NCI-H2171 treated with DMSO at 0.1 percent for 48 hours (cell line): ENCODE data around the gene ZBTB25.

Experiments used
- DNase-seq: peaks from one replicate; lab custom pipeline; 2025; lab: John Stamatoyannopoulos, UW

Gene ZBTB25

DNA sequence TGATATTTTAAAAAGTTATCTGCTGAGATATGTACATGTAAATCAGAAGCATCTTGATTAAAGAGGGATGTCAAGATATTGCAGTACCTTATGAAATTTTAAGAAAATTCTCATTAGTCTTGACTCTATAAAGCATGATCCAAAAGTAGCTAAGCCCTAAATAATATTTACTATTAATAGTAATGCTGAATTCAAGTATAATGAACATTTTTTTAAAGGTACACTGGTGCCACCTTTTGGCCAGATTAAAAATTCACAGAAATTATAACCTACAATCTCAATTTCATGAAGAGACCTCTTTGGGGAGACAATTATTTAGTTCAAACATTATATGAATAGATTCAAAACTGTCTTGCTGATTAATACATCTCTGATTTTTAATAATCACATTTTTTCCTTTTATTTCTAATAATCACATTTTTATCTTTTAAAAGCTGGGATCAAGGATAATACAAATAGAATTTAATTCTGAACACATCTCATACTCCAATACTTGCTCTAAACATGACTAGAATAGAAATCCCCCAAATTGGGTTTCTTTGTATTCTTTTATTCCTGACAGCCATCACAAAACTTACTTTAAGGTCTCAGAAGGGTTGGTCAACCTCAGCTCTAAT, 24.9 kb downstream of the ZBTB25 start:
- peak; percentile 48 for DNase-seq

GRCh38 chr14:64476438-64476837, 27.2 kb downstream of the ZBTB25 start:
- no peak for DNase-seq

GRCh38 chr14:64475585-64476273, 27.9 kb downstream of the ZBTB25 start:
- DNase-seq = no peak

- DNase-seq = no peak
Measured at GRCh38 chr14:64474698-64475097, 28.9 kb downstream of the ZBTB25 start.

- no peak for DNase-seq
Measured at GRCh38 chr14:64474041-64474440, 29.6 kb downstream of the ZBTB25 start.

GRCh38 chr14:64468451-64468850, 35.2 kb downstream of the ZBTB25 start:
- no peak for DNase-seq

DNA sequence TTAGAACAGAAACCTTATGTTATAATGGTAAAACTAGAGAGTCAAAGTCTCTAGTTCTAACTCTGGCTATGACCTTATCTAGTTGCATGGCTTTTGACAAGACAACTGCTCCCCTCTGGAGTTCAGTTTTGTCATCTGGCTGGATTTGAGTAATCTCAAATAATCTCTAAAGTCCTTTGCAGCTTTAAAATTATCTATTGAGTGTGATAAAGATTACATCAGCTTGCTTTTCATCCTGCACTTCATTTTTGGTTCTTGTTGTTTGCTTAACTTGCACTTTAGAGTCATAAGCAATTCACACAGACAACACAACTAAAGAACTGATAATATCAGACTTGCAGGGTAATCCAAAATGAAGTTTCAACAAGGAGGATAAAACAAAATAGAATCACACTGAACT, 36.1 kb downstream of the ZBTB25 start:
- DNase-seq = no peak

DNA sequence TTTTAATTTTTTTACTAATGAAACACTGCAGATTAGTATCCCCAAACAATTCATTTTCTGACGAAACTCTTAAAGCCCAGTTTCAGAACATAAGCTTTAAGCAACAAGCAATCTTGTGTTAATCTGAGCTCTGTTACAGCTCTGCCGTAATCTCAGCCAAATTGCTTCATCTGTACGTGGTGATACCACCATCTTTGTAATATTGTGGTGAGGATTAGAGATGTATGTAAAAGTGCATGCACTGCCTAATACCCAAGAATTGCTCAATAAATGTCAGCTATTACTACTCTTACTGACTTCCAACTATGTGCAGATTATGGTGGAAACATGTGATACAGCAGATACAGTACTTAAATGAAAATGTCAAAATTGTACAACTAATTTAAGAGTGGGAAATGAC, 36.5 kb downstream of the ZBTB25 start:
- DNase-seq = no peak

DNA sequence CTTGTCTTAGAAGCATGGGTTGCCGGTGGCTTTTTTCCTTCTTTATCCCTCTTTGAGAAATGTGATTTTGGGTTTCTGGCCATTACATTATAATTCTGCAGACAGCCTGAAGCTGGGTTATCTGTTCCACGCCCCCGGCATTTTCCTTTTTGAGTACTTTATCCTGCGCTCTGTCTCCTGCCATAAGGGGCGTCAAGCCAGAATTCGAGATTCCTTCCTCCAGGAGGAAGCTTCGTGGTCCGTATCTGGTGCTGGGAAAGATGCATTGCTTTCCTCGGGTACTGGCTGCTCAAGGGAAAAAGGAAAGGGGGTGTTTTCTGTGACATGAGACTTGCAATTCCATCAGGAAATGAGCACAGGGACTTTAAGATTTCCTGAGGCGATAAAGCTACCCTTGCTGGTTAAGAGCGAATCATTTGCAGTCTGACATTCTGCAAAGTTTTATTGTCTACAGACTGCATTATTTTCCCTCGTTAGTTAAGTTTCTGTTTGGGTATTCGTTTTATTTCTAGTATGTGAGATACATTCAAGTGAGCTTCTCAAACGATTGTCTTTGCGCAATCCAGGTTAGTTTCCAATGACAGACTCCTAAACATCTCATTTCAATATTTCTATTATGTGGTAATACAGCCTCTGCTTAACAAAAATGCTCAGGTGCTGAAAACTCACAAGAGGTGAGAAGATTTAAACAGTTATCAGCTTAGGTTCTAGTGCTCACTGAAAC, 37.6 kb downstream of the ZBTB25 start:
- peak; percentile 63 for DNase-seq

GRCh38 chr14:64465191-64465822, 38.3 kb downstream of the ZBTB25 start, which contains the start of gene AKAP5:
Gene AKAP5 (plus strand): TSS chr14:64465499. CDS start chr14:64468395, 2,896 bp downstream.
- DNase-seq = peak; percentile 85

- peak; percentile 73 for DNase-seq
Measured at GRCh38 chr14:64464651-64465050, 39.0 kb downstream of the ZBTB25 start.

DNA sequence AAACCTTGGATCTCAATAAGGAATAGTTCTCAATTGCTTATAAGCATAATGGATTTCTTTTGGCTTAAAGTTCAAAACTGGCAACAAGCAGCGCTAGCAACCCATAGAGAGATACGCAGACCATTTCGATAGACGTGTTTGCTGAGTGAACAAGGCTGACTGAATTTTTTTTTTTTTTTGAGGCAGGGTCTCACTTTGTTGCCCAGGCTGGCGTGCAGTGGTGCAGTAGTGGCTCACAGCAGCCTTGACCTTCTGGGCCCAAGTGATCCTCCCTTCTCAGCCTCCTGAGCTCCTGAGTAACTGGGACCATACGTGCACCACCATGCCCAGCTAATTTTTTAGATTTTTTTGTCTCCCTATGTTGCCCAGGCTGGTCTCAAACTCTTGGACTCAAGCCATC, 39.8 kb downstream of the ZBTB25 start:
- no peak for DNase-seq

DNA sequence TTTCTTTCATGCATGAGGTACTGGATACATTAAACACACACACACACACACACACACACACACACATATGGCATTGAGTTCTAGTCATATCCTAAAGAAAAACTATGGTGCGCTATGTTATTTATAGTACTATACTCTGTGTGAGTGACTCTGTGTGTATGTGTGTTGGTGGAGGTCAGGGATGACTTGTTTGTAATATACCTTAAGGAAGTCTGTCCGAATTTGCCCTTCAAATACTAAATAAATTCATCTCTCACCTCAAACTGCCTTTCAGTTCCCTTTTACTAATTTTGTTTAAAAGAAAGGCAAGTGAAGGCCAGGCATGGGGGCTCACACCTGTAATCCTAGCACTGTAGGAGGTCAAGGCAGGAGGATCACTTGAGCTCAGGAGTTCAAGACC, 40.4 kb downstream of the ZBTB25 start:
- no peak for DNase-seq

DNA sequence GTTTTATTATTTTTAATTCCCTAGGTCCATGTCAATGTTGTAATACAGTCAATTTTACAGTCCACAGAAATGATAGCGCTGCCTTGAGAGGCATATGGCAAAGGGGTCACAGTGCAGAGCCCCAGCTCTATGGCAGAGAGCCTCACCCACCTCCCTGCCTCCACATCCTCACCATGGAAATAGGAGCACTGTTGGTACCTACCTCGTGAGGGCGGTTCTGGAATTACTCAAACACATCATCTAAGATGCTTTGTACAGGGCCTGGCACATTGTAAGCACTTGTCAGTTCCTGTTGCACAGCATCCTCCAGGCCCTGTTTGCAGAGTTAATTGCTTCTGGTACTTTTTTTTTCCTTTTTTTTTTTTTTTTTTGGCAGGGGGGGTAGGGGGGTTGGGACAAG, 42.4 kb downstream of the ZBTB25 start:
- no peak for DNase-seq

DNA sequence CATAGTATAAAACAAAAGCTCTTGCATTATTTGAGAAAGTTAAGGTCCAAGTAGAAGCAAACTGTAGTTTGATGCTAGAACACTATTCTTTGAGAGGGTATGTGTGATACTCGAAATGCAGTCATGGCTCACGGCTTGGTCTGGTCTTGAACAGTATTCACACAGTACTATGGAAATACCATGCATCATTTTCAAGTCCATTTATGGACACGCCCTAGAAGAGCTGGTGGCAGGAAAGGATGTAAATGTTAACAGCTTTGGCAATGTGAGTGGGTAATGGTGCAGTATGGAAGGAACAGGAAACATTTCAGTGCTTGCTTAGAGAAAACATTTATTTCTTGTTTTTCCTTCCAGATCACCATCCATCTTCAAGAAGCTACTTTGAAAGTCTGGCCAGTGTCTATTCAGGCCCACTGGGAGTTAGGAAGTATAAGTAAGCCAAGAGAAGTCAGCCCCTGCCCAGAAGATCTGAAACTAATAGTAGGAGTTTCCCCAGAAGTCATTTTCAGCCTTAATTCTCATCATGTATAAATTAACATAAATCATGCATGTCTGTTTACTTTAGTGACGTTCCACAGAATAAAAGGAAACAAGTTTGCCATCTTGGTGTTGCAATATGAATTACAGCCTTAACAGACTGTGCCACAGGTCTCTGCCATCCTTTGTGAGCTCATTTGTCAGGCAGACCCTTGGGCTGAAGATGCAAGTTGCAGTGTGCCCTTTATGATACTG, 44.1 kb downstream of the ZBTB25 start:
- DNase-seq = no peak

- DNase-seq = no peak
Measured at GRCh38 chr14:64454671-64455070, 49.0 kb downstream of the ZBTB25 start.

DNA sequence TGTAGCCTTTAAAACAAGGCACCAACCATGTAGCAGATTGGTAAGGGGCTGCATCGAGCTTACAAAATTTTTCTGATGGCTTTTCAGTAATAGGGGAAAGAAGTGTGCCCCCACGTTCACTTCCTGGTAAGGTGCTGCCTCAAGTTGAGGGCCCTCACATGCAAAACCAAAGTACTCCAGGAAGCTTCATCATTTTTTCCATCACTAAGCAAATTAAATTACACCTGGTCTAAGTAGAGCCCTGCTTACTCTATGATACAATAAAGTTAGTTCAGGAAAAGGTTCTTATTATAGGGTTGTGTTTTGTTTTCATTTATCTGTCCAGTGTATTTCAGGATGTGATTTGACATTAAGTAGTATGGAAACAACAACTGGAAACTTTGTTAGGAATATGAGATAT, 53.4 kb downstream of the ZBTB25 start:
- DNase-seq = no peak

DNA sequence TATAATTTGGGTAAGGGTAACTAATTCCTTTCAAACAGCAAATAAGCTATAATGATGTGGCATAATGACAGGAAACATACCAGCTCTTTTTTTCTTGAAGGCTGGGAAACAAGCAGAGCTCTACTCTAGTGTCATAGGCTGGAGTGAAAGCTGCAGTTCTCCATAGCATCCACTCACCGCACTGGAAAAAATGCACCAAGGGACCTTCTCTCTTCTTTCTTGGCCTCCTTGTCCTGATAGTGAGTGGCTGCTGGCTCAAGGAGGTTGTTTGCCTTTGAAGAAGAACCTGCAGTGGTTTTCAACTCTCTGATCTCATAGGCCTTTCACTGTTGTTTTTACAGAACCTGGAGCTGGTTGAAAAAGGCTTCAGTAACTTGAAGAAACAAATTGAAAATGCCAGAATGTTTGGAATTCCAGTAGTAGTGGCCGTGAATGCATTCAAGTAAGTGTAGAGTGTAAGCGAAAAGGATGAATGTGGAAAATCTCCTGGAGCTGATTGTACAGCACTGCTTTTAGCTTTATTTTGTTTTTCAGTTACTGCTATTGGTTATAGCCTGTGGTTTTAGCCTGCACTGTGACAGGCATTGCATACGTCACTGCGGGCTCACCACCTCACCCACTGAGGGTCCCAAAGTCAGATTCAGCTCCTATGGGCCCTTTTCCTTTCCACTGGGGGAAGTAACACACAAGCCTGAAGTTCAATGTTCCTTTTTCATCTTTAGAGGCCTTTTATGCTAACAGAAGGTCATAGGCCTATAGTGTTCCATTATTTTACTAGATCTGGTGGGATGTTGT, 55.6 kb downstream of the ZBTB25 start:
- no peak for DNase-seq

DNA sequence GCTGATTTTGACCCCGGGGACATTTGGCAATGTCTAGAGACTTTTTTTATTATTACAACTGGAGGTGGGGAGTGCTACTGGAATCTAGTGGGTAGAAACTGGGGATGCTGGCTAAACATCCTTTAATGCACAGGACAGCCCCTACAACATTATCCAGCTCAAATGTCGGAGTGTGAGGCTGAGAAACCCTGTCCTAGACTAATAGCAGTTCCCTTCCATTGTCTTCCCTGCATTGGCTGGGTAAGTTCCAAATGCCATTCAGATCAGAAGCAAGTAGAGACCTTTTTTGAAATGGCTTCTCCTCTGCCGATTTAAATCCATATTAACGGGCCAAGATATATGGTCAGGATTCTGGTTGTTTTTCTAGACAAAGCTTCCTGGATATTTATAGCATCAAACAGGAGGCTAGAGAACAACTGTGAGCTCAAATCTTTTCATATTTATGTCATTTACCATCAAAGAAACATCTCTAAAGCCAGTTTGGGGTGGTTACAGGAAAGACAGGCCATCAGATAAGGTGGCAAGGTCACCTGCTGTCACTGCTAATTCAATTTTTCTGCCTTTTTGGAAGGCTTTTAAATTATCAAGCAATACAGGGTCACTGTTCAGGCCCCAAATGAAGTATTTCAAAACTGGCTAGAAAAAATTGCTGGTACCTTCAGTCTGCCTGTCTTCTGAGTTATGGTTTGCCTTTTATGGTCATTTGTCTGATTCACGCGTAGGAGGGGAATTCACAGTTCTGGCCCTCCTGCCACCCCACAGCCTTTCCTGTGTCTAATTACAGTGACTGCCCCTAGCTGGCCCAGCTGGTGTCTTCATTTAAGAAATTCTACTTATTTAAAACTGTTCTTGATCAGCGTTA, 58.4 kb downstream of the ZBTB25 start:
- peak; percentile 38 for DNase-seq

GRCh38 chr14:64444140-64444539, 59.5 kb downstream of the ZBTB25 start:
- no peak for DNase-seq
